Peyer's patch (tissue), 4 donors: ENCODE measurements around the gene RERE.

Experiments
- CTCF ChIP-seq, 6 experiments: fragments of 450-650 bp in 4 of 6; fragments of 200-600 bp in 2 of 6; sonication (generic) in 1 of 6; IDR thresholded peaks; one replicate each; pipeline ENCODE4 v1.5.1; 2017 to 2019; ENCODE audit warnings: antibody characterized with exemption in 6 of 6, mild to moderate bottlenecking in 3 of 6, moderate library complexity in 1 of 6
- POLR2A ChIP-seq, 2 donors: fragments of 450-650 bp; IDR thresholded peaks; one replicate each; pipeline ENCODE4 v1.5.1; 2017; ENCODE audit warnings: antibody characterized with exemption in 2 of 2, mild to moderate bottlenecking in 2 of 2, moderate library complexity in 2 of 2

GRCh38 chr1:8813991-8814390 lies 3.4 kb downstream of the RERE start:
- TF ChIP-seq CTCF (IDR thresholded peaks at IDR 0.05) (no peak), POLR2A (IDR thresholded peaks at IDR 0.05) (no peak)
